ENCODE measurements around the gene EML2.

Gene EML2

DNA sequence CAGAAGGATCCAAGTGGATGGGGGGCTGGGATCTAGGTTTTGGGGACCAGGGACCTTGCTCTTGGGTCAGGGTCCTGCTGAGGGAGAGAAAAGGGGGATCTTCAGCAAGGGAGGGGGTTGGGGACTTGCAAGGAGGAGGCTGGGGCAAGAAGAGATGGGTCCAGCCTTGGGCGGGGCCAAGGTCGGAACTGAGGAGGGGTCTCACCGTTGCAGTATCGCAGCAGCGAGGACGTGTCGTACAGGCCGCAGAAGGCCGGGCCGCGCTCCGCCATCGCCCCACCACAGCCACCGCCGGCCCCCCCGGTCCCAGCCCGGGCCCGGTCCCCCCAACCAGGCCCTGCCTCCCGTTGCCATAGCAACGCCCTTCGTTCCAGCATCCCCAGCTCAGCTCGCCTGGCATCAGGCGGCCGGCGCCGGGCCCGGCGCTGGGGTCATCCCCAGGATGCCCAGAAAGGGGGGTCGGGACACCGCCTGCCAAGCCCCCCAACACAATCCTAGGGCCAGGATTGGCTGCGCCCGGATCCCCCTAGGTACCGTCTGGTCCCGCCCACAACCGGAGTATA is 6.0 kb upstream of the EML2 start:
- no peak for ATAC-seq (ENCODE audit: insufficient read depth, low read depth)
- H3K9ac ChIP-seq (ENCODE audit: low read depth, low read length), result peak overlapping the region; percentile 46; the same call in 1 of the 2 replicates
- 0 out of 2 replicates have a peak, but pooled peaks cover 5% of the 10 kb centered on the region for H4K20me1 ChIP-seq (ENCODE audit: insufficient read depth, low read length)
- H3K27me3 ChIP-seq (ENCODE audit: insufficient read depth, low read length, poor library complexity), result no peaks in the 10 kb centered on the region
- no peaks in the 10 kb centered on the region for H3K79me2 ChIP-seq (ENCODE audit: insufficient read depth, low read length)
- no peak overlapping the region for H3K27ac ChIP-seq (ENCODE audit: low read length)
- peak overlapping the region; percentile 69 for H3K4me2 ChIP-seq (ENCODE audit: insufficient read depth, low read length)
- H3K9me3 ChIP-seq (ENCODE audit: insufficient read depth, low read length, severe bottlenecking), result no peaks in the 10 kb centered on the region
- no peaks in the 10 kb centered on the region for H3K36me3 ChIP-seq (ENCODE audit: insufficient read depth, low read length)
- H3K4me1 ChIP-seq (ENCODE audit: insufficient read depth, low read length), result peaks cover 47% of the 10 kb centered on the region
- peak overlapping the region in 1 of 2 experiments; percentile 59; a peak in 2 of 4 replicates for H3K4me3 ChIP-seq (ENCODE audit: low read depth in 1 of 2, low read length in 2 of 2)
- no peak overlapping the region for H2AFZ ChIP-seq (ENCODE audit: low read depth, low read length)
- DNase-seq, result no peak
- TF ChIP-seq, protein P1, sequence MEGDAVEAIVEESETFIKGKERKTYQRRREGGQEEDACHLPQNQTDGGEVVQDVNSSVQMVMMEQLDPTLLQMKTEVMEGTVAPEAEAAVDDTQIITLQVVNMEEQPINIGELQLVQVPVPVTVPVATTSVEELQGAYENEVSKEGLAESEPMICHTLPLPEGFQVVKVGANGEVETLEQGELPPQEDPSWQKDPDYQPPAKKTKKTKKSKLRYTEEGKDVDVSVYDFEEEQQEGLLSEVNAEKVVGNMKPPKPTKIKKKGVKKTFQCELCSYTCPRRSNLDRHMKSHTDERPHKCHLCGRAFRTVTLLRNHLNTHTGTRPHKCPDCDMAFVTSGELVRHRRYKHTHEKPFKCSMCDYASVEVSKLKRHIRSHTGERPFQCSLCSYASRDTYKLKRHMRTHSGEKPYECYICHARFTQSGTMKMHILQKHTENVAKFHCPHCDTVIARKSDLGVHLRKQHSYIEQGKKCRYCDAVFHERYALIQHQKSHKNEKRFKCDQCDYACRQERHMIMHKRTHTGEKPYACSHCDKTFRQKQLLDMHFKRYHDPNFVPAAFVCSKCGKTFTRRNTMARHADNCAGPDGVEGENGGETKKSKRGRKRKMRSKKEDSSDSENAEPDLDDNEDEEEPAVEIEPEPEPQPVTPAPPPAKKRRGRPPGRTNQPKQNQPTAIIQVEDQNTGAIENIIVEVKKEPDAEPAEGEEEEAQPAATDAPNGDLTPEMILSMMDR (IDR thresholded peaks at IDR 0.05; ENCODE audit: borderline replicate concordance, extremely low read depth, low read length, poor library complexity, severe bottlenecking), result no peak
- no peak for TF ChIP-seq EZH2 (IDR thresholded peaks at IDR 0.05; ENCODE audit: borderline replicate concordance, low read depth, low read length, severe bottlenecking)

DNA sequence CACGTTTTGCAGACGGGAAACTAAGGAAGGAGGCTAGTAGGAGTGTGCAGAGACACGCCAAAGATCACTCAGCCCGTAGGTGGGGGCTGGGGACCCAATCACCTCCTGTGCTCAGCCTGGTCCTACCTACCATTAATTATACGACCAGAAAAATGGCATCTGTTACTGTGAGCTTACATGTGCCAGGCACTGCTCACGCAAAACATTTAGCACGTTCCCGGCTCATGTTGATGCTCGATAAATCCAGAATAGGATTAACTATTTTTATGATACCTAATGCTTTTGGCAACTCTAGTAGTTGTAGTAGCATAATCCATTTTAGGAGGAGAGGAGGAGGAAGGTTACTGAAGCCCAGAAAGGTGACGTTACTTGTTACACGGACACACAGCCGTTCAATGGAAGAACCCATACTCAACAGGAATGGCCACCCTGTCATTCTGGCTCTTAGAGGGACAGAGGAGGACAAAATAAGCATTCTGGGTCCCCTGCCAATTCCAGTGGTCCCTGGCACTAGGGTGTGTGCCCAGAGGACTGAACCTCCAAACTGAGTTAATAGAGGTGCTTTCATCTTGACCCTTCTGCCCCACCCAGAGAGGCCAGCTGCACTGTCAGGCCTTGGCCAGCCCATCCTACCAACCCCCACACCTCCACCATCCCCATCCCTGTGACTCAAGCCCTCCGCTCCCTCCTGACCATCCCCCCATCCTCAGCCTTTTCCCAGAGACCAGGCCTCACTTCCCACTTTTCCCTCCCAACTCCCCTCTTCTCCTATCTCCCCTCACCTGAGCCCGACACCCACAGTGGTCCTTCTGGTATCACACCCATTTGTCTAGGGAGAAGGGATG is 5.0 kb upstream of the EML2 start:
- no peak overlapping the region for H3K27ac ChIP-seq (ENCODE audit: low read length)
- H3K36me3 ChIP-seq (ENCODE audit: insufficient read depth, low read length), result no peaks in the 10 kb centered on the region
- TF ChIP-seq, protein P1 (IDR thresholded peaks at IDR 0.05; ENCODE audit: borderline replicate concordance, extremely low read depth, low read length, poor library complexity, severe bottlenecking), result no peak
- no peak for TF ChIP-seq EZH2 (IDR thresholded peaks at IDR 0.05; ENCODE audit: borderline replicate concordance, low read depth, low read length, severe bottlenecking)
- no peak overlapping the region for H2AFZ ChIP-seq (ENCODE audit: low read depth, low read length)
- H4K20me1 ChIP-seq (ENCODE audit: insufficient read depth, low read length), result 0 out of 2 replicates have a peak, but pooled peaks cover 5% of the 10 kb centered on the region
- no peak overlapping the region for H3K4me3 ChIP-seq (ENCODE audit: low read depth in 1 of 2, low read length in 2 of 2)
- H3K9ac ChIP-seq (ENCODE audit: low read depth, low read length), result no peak overlapping the region
- no peak overlapping the region for H3K4me2 ChIP-seq (ENCODE audit: insufficient read depth, low read length)
- H3K4me1 ChIP-seq (ENCODE audit: insufficient read depth, low read length), result peaks cover 56% of the 10 kb centered on the region
- DNase-seq (no peak), ATAC-seq (ENCODE audit: insufficient read depth, low read depth) (no peak)
- H3K27me3 ChIP-seq (ENCODE audit: insufficient read depth, low read length, poor library complexity), result no peaks in the 10 kb centered on the region
- H3K79me2 ChIP-seq (ENCODE audit: insufficient read depth, low read length), result no peaks in the 10 kb centered on the region; the same call in 1 of the 2 replicates
- H3K9me3 ChIP-seq (ENCODE audit: insufficient read depth, low read length, severe bottlenecking), result no peaks in the 10 kb centered on the region

DNA sequence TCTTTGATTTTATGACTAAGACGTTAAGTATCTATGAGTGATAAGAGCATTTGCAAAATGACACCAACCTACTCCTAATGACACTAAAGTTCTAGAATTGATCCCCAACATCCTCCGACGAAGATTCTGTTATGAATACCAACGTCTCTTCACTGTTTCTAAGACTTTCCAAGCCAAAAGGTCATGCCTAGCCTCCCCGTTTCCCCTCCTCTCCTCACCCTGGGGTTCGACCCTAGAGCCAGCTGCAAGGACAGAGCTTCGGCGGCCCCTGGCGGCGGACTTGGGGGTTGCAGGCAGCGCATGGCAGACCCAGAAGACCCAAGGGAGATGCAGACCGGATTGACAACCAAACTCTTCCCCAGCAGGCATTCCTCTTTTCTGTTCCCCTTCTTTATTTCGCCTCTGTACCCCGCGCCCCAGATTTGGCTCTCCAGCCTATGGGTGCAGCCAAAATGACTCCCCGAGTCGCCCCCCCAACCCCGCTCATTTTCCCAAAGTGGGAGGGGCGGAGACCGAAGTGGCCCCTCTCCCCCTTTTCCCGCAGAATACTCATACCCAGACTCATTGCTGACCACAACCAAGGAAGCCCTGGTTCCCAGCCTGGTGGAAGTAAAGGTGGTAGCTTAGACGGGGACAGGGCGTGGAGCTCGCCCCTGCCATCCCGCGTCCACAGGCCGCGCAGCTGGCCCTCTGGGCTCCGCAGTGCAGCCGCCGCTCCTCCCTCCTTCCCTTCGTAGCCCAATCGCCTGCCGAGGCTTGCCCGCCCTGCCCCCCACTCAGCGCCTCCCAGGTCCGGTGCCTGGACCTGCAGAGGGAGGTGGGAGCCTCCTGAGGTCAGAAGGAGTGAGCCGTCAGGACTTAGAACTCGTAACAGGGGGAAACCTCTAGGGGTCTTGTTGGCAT is 4.1 kb upstream of the EML2 start:
- peak; percentile 92 for DNase-seq
- Histone ChIP-seq H3K4me3 (ENCODE audit: low read depth in 1 of 2, low read length in 2 of 2) (no peak overlapping the region), H3K79me2 (ENCODE audit: insufficient read depth, low read length) (peaks cover 6% of the 10 kb centered on the region), H3K4me1 (ENCODE audit: insufficient read depth, low read length) (peaks cover 63% of the 10 kb centered on the region), H4K20me1 (ENCODE audit: insufficient read depth, low read length) (0 out of 2 replicates have a peak, but pooled peaks cover 5% of the 10 kb centered on the region), H3K27me3 (ENCODE audit: insufficient read depth, low read length, poor library complexity) (no peaks in the 10 kb centered on the region), H3K36me3 (ENCODE audit: insufficient read depth, low read length) (peaks cover under 1% of the 10 kb centered on the region; the same call in 1 of the 2 replicates), H3K9ac (ENCODE audit: low read depth, low read length) (no peak overlapping the region), H3K4me2 (ENCODE audit: insufficient read depth, low read length) (peak overlapping the region; percentile 61), H3K27ac (ENCODE audit: low read length) (no peak overlapping the region), H3K9me3 (ENCODE audit: insufficient read depth, low read length, severe bottlenecking) (no peaks in the 10 kb centered on the region), H2AFZ (ENCODE audit: low read depth, low read length) (peak overlapping the region; percentile 68; the same call in 1 of the 2 replicates)
- peak; percentile 35 for ATAC-seq (ENCODE audit: insufficient read depth, low read depth)
- TF ChIP-seq, protein P1 (IDR thresholded peaks at IDR 0.05; ENCODE audit: borderline replicate concordance, extremely low read depth, low read length, poor library complexity, severe bottlenecking), result peak; percentile 100
- no peak for TF ChIP-seq EZH2 (IDR thresholded peaks at IDR 0.05; ENCODE audit: borderline replicate concordance, low read depth, low read length, severe bottlenecking)
